Measurements from ENCODE around the gene CYP2A13.
"Not testable (repeated sequence)": the region's sequence is repeated elsewhere in the genome, so short reads cannot be mapped to it uniquely, and the experiment has no call there.

CYP2A13 gene

GRCh38 chr19:41114132-41114531 is 25.9 kb downstream of the CYP2A13 start, which contains the start of gene CYP2F1:
TSS of gene CYP2F1 (plus strand) at chr19:41114432. CDS start at chr19:41116189, 1,757 bp downstream.
- no peak within 1 kb of the TSS for H3K27ac ChIP-seq (ENCODE audit: low read depth, low read length)
- H3K27me3 ChIP-seq (ENCODE audit: control insufficient read depth in 5 of 5, insufficient read depth in 4 of 5, low read length in 5 of 5): peaks cover 0 to 11% (median 4%) of the 10 kb centered on the region in 5 donors
- no peak within 1 kb of the TSS for H3K9ac ChIP-seq (ENCODE audit: low read length in 5 of 5)
- no peaks in the 10 kb centered on the region for H3K36me3 ChIP-seq (ENCODE audit: control insufficient read depth in 5 of 5, insufficient read depth in 5 of 5, low read length in 5 of 5)
- H3K4me1 ChIP-seq (ENCODE audit: control insufficient read depth in 5 of 5, insufficient read depth in 5 of 5, low read length in 5 of 5): no peaks in the 10 kb centered on the region
- no peak within 1 kb of the TSS for H3K4me3 ChIP-seq (ENCODE audit: low read depth in 1 of 5, low read length in 5 of 5)
- no peaks in the 10 kb centered on the region for H3K9me3 ChIP-seq (ENCODE audit: control insufficient read depth in 5 of 5, low read length in 5 of 5)

GRCh38 chr19:41116261-41116660 is 28.0 kb downstream of the CYP2A13 start:
- Histone ChIP-seq H3K4me3 (ENCODE audit: low read depth in 1 of 5, low read length in 5 of 5) (no peak overlapping the region), H3K36me3 (ENCODE audit: control insufficient read depth in 5 of 5, insufficient read depth in 5 of 5, low read length in 5 of 5) (no peaks in the 10 kb centered on the region), H3K27me3 (ENCODE audit: control insufficient read depth in 5 of 5, insufficient read depth in 4 of 5, low read length in 5 of 5) (peaks cover 0 to 11% (median 4%) of the 10 kb centered on the region in 5 donors)

GRCh38 chr19:41120929-41121911 is 33.0 kb downstream of the CYP2A13 start:
- not testable (repeated sequence) for H3K4me1 ChIP-seq (ENCODE audit: control insufficient read depth in 5 of 5, insufficient read depth in 5 of 5, low read length in 5 of 5); H3K9me3 ChIP-seq (ENCODE audit: control insufficient read depth in 5 of 5, low read length in 5 of 5); H3K27ac ChIP-seq (ENCODE audit: low read depth, low read length); H3K27me3 ChIP-seq (ENCODE audit: control insufficient read depth in 5 of 5, insufficient read depth in 4 of 5, low read length in 5 of 5); H3K4me3 ChIP-seq (ENCODE audit: low read depth in 1 of 5, low read length in 5 of 5); H3K9ac ChIP-seq (ENCODE audit: low read length in 5 of 5); H3K36me3 ChIP-seq (ENCODE audit: control insufficient read depth in 5 of 5, insufficient read depth in 5 of 5, low read length in 5 of 5)

More at GRCh38 chr19:41116261-41116660, 28.0 kb downstream of the CYP2A13 start:
- Histone ChIP-seq H3K9ac (ENCODE audit: low read length in 5 of 5) (no peak overlapping the region), H3K27ac (ENCODE audit: low read depth, low read length) (no peak overlapping the region), H3K9me3 (ENCODE audit: control insufficient read depth in 5 of 5, low read length in 5 of 5) (no peaks in the 10 kb centered on the region), H3K4me1 (ENCODE audit: control insufficient read depth in 5 of 5, insufficient read depth in 5 of 5, low read length in 5 of 5) (no peaks in the 10 kb centered on the region)

- not testable (repeated sequence) for H3K4me1 ChIP-seq (ENCODE audit: control insufficient read depth in 5 of 5, insufficient read depth in 5 of 5, low read length in 5 of 5); H3K27ac ChIP-seq (ENCODE audit: low read depth, low read length); H3K27me3 ChIP-seq (ENCODE audit: control insufficient read depth in 5 of 5, insufficient read depth in 4 of 5, low read length in 5 of 5); H3K36me3 ChIP-seq (ENCODE audit: control insufficient read depth in 5 of 5, insufficient read depth in 5 of 5, low read length in 5 of 5); H3K9ac ChIP-seq (ENCODE audit: low read length in 5 of 5); H3K9me3 ChIP-seq (ENCODE audit: control insufficient read depth in 5 of 5, low read length in 5 of 5); H3K4me3 ChIP-seq (ENCODE audit: low read depth in 1 of 5, low read length in 5 of 5)
These were observed 34.6 kb downstream of the CYP2A13 start for GRCh38 chr19:41122846-41123245.

- peaks cover 0 to 7% (median 3%) of the 10 kb centered on the region in 5 donors for H3K4me1 ChIP-seq (ENCODE audit: control insufficient read depth in 5 of 5, insufficient read depth in 5 of 5, low read length in 5 of 5)
- no peaks in the 10 kb centered on the region for H3K27me3 ChIP-seq (ENCODE audit: control insufficient read depth in 5 of 5, insufficient read depth in 4 of 5, low read length in 5 of 5)
- no peak overlapping the region for H3K27ac ChIP-seq (ENCODE audit: low read depth, low read length)
- H3K36me3 ChIP-seq (ENCODE audit: control insufficient read depth in 5 of 5, insufficient read depth in 5 of 5, low read length in 5 of 5): no peaks in the 10 kb centered on the region
- no peak overlapping the region for H3K4me3 ChIP-seq (ENCODE audit: low read depth in 1 of 5, low read length in 5 of 5)
- no peaks in the 10 kb centered on the region for H3K9me3 ChIP-seq (ENCODE audit: control insufficient read depth in 5 of 5, low read length in 5 of 5)
- H3K9ac ChIP-seq (ENCODE audit: low read length in 5 of 5): no peak overlapping the region
These were observed 35.6 kb downstream of the CYP2A13 start for GRCh38 chr19:41123716-41124294.

GRCh38 chr19:41126765-41127203 is 38.5 kb downstream of the CYP2A13 start:
- not testable (repeated sequence) for H3K4me3 ChIP-seq (ENCODE audit: low read depth in 1 of 5, low read length in 5 of 5); H3K9ac ChIP-seq (ENCODE audit: low read length in 5 of 5); H3K27ac ChIP-seq (ENCODE audit: low read depth, low read length); H3K9me3 ChIP-seq (ENCODE audit: control insufficient read depth in 5 of 5, low read length in 5 of 5); H3K27me3 ChIP-seq (ENCODE audit: control insufficient read depth in 5 of 5, insufficient read depth in 4 of 5, low read length in 5 of 5); H3K4me1 ChIP-seq (ENCODE audit: control insufficient read depth in 5 of 5, insufficient read depth in 5 of 5, low read length in 5 of 5); H3K36me3 ChIP-seq (ENCODE audit: control insufficient read depth in 5 of 5, insufficient read depth in 5 of 5, low read length in 5 of 5)

- H3K36me3 ChIP-seq (ENCODE audit: control insufficient read depth in 5 of 5, insufficient read depth in 5 of 5, low read length in 5 of 5); H3K27me3 ChIP-seq (ENCODE audit: control insufficient read depth in 5 of 5, insufficient read depth in 4 of 5, low read length in 5 of 5); H3K27ac ChIP-seq (ENCODE audit: low read depth, low read length); H3K4me3 ChIP-seq (ENCODE audit: low read depth in 1 of 5, low read length in 5 of 5); H3K9me3 ChIP-seq (ENCODE audit: control insufficient read depth in 5 of 5, low read length in 5 of 5); H3K4me1 ChIP-seq (ENCODE audit: control insufficient read depth in 5 of 5, insufficient read depth in 5 of 5, low read length in 5 of 5); H3K9ac ChIP-seq (ENCODE audit: low read length in 5 of 5): not testable (repeated sequence)
These were observed 39.1 kb downstream of the CYP2A13 start for GRCh38 chr19:41127362-41127761.

- not testable (repeated sequence) for H3K4me1 ChIP-seq (ENCODE audit: control insufficient read depth in 5 of 5, insufficient read depth in 5 of 5, low read length in 5 of 5); H3K27ac ChIP-seq (ENCODE audit: low read depth, low read length); H3K27me3 ChIP-seq (ENCODE audit: control insufficient read depth in 5 of 5, insufficient read depth in 4 of 5, low read length in 5 of 5); H3K4me3 ChIP-seq (ENCODE audit: low read depth in 1 of 5, low read length in 5 of 5); H3K9me3 ChIP-seq (ENCODE audit: control insufficient read depth in 5 of 5, low read length in 5 of 5); H3K9ac ChIP-seq (ENCODE audit: low read length in 5 of 5); H3K36me3 ChIP-seq (ENCODE audit: control insufficient read depth in 5 of 5, insufficient read depth in 5 of 5, low read length in 5 of 5)
These were observed 39.6 kb downstream of the CYP2A13 start for GRCh38 chr19:41127801-41128300.

GRCh38 chr19:41128692-41129091 is 40.4 kb downstream of the CYP2A13 start:
- Histone ChIP-seq H3K27ac (ENCODE audit: low read depth, low read length) (no peak overlapping the region), H3K4me3 (ENCODE audit: low read depth in 1 of 5, low read length in 5 of 5) (no peak overlapping the region), H3K36me3 (ENCODE audit: control insufficient read depth in 5 of 5, insufficient read depth in 5 of 5, low read length in 5 of 5) (no peaks in the 10 kb centered on the region), H3K9ac (ENCODE audit: low read length in 5 of 5) (no peak overlapping the region), H3K9me3 (ENCODE audit: control insufficient read depth in 5 of 5, low read length in 5 of 5) (no peaks in the 10 kb centered on the region), H3K27me3 (ENCODE audit: control insufficient read depth in 5 of 5, insufficient read depth in 4 of 5, low read length in 5 of 5) (peaks cover 0 to 6% (median 0%) of the 10 kb centered on the region in 5 donors), H3K4me1 (ENCODE audit: control insufficient read depth in 5 of 5, insufficient read depth in 5 of 5, low read length in 5 of 5) (peaks cover 0 to 7% (median 3%) of the 10 kb centered on the region in 5 donors)

- Histone ChIP-seq H3K27me3 (ENCODE audit: control insufficient read depth in 5 of 5, insufficient read depth in 4 of 5, low read length in 5 of 5) (peaks cover 0 to 6% (median 0%) of the 10 kb centered on the region in 5 donors), H3K4me1 (ENCODE audit: control insufficient read depth in 5 of 5, insufficient read depth in 5 of 5, low read length in 5 of 5) (peaks cover 0 to 16% (median 8%) of the 10 kb centered on the region in 5 donors), H3K9me3 (ENCODE audit: control insufficient read depth in 5 of 5, low read length in 5 of 5) (no peaks in the 10 kb centered on the region), H3K4me3 (ENCODE audit: low read depth in 1 of 5, low read length in 5 of 5) (no peak overlapping the region), H3K36me3 (ENCODE audit: control insufficient read depth in 5 of 5, insufficient read depth in 5 of 5, low read length in 5 of 5) (no peaks in the 10 kb centered on the region), H3K9ac (ENCODE audit: low read length in 5 of 5) (no peak overlapping the region), H3K27ac (ENCODE audit: low read depth, low read length) (no peak overlapping the region)
These were observed 42.9 kb downstream of the CYP2A13 start for GRCh38 chr19:41131186-41131585.
